Panc1 (cell line): ENCODE data around the gene OSGIN1. TPM values are rescaled to one million over a fixed set of nuclear protein-coding genes. Genes with fewer than 3 reads are reported as not detected.

ENCODE experiments used
- ATAC-seq: fragments of 200-7000 bp; cut with Tn5 transposase; 2 replicates; pipeline ENCODE4 v1.9.1; 2020; ENCODE audit warnings: mild to moderate bottlenecking, moderate library complexity
- BruUV-seq: library from RNA; stranded (reverse); fragments of 400-500 nt; replicated peaks from 2 replicates; lab custom pipeline; 2021; lab: Mats Ljungman, UMichigan
- CTCF ChIA-PET: fragments of 300-600 bp; sonication (Branson Sonifier 250); formaldehyde crosslinking; loops from one replicate; lab custom pipeline; 2022; ENCODE audit warnings: antibody characterized with exemption; lab: Charles Lee
- POLR2A ChIA-PET: fragments of 300-600 bp; sonication (Branson Sonifier 250); formaldehyde crosslinking; loops from one replicate; lab custom pipeline; 2022; ENCODE audit warnings: antibody characterized with exemption; lab: Charles Lee
- DNase-seq: peaks from one replicate; pipeline ENCODE4 v3.0.0-alpha.2; 2010; ENCODE audit warnings: low read depth, low spot score
- H3K27ac ChIP-seq: 2 replicates; pipeline ENCODE4 v1.5.1; 2011; ENCODE audit warnings: mild to moderate bottlenecking, low read length, inconsistent platforms
- H3K27me3 ChIP-seq: fragments of 200-500 bp; sonication (Bioruptor generic); 2 replicates; pipeline ENCODE4 v1.6.0; 2014; ENCODE audit warnings: low read length, inconsistent platforms; ENCODE audit not compliant: control insufficient read depth, insufficient read depth
- H3K36me3 ChIP-seq: fragments of 200-500 bp; sonication (Bioruptor generic); 2 replicates; pipeline ENCODE4 v1.5.1; 2014; ENCODE audit warnings: inconsistent platforms, mild to moderate bottlenecking, low read length, moderate library complexity; ENCODE audit not compliant: control insufficient read depth, insufficient read depth
- H3K4me1 ChIP-seq: 2 replicates; pipeline ENCODE4 v1.5.1; 2011; ENCODE audit warnings: inconsistent platforms, mild to moderate bottlenecking, low read length, moderate library complexity; ENCODE audit not compliant: control insufficient read depth, insufficient read depth
- H3K4me3 ChIP-seq, 2 experiments: 2 replicates each; pipeline ENCODE4 v1.5.1; 2011 to 2012; ENCODE audit warnings: low read depth in 2 of 2, low read length in 2 of 2, mild to moderate bottlenecking in 2 of 2, inconsistent platforms in 1 of 2, moderate library complexity in 1 of 2
- H3K9me3 ChIP-seq: fragments of 200-500 bp; sonication (Bioruptor generic); 2 replicates; pipeline ENCODE4 v1.5.1; 2014; ENCODE audit warnings: low read depth, mild to moderate bottlenecking, inconsistent platforms, low read length, moderate library complexity; ENCODE audit not compliant: control insufficient read depth, insufficient read depth
- CTCF ChIP-seq: fragments of 450-650 bp; IDR thresholded peaks from 2 replicates; pipeline ENCODE4 v1.5.1; 2017; ENCODE audit warnings: mild to moderate bottlenecking
- POLR2AphosphoS5 ChIP-seq: IDR thresholded peaks from 2 replicates; pipeline ENCODE4 v1.6.1; 2012; ENCODE audit warnings: mild to moderate bottlenecking, low read depth, low read length, moderate library complexity
- REST ChIP-seq, 2 experiments: IDR thresholded peaks; 2 replicates each; pipeline ENCODE4 v1.6.1; 2011 to 2012; ENCODE audit warnings: low read depth in 2 of 2, control low read depth in 1 of 2, low read length in 1 of 2, mild to moderate bottlenecking in 1 of 2, moderate library complexity in 1 of 2; ENCODE audit not compliant: insufficient read depth in 1 of 2
- SIN3A ChIP-seq: IDR thresholded peaks from 2 replicates; pipeline ENCODE4 v1.6.1; 2012; ENCODE audit warnings: low read depth, mild to moderate bottlenecking, low read length, moderate library complexity, borderline replicate concordance; ENCODE audit not compliant: insufficient read depth
- TCF7L2 ChIP-seq: IDR thresholded peaks from 2 replicates; pipeline ENCODE4 v1.6.1; 2011; ENCODE audit warnings: mild to moderate bottlenecking, low read depth, low read length, inconsistent platforms
- in situ Hi-C: cut with HindIII; loops from 2 replicates; pipeline ENCODE4 v1.10.0; 2016; ENCODE audit warnings: low sequenced_read_pairs, low pct_unique_long_range_greater_than_20kb
- intact Hi-C: fragments of 100-400 bp; cut with micrococcal nuclease; formaldehyde crosslinking; loops from one replicate; pipeline ENCODE4 v1.10.0; 2022; ENCODE audit not compliant: unreplicated experiment
- total RNA-seq: library from RNA; stranded (reverse); gene quantifications from one replicate; pipeline ENCODE4 v1.2.1, GENCODE V29; 2021; ENCODE audit not compliant: unreplicated experiment

Gene OSGIN1
- total RNA-seq, 1 experiment from 2014 or later = 4.9 TPM

GRCh38 chr16:83973581-83974385 lies 20.7 kb downstream of the OSGIN1 start:
- intact Hi-C loops (no loop called here), in situ Hi-C loops (no loop called here)
- Histone ChIP-seq H3K4me3 (no peak overlapping the region), H3K4me1 (no peaks in the 10 kb centered on the region), H3K27me3 (no peaks in the 10 kb centered on the region), H3K9me3 (no peaks in the 10 kb centered on the region), H3K27ac (no peak overlapping the region), H3K36me3 (no peaks in the 10 kb centered on the region)
- POLR2A ChIA-PET = no interaction called here
- no peak for TF ChIP-seq CTCF
- TF ChIP-seq TCF7L2 = no peak
- no peak for TF ChIP-seq SIN3A
- CTCF ChIA-PET = no interaction called here
- DNase-seq (no peak), ATAC-seq (no peak)
- BruUV-seq = no TSS peak

- CTCF ChIA-PET = no interaction called here
Observed at GRCh38 chr16:83974475-83974874, 21.4 kb downstream of the OSGIN1 start.

More at GRCh38 chr16:83974475-83974874, 21.4 kb downstream of the OSGIN1 start:
- intact Hi-C loops (no loop called here), in situ Hi-C loops (no loop called here)
- ATAC-seq = no peak
- DNase-seq = no peak
- Histone ChIP-seq H3K27ac (no peak overlapping the region), H3K36me3 (no peaks in the 10 kb centered on the region), H3K27me3 (no peaks in the 10 kb centered on the region), H3K9me3 (no peaks in the 10 kb centered on the region), H3K4me1 (no peaks in the 10 kb centered on the region), H3K4me3 (no peak overlapping the region)
- BruUV-seq = no TSS peak
- TF ChIP-seq POLR2AphosphoS5 (no peak), SIN3A (no peak), REST (IDR thresholded peaks at IDR 0.05; ENCODE audit: insufficient read depth in 1 of 2, low read depth in 2 of 2, low read length in 1 of 2) (no peak), CTCF (no peak), TCF7L2 (no peak)
- POLR2A ChIA-PET = no interaction called here
